ENCODE measurements around the gene ZNF497. TPM values are rescaled to one million over a fixed set of nuclear protein-coding genes. Genes with fewer than 3 reads are reported as not detected.

ZNF497 gene
- polyA plus RNA-seq, 12 donors, result 1.6 to 3.0 (median 1.9) TPM; not detected in 2

- peak; percentile 35 for DNase-seq
Measured at GRCh38 chr19:58317476-58318072, 45.0 kb downstream of the ZNF497 start.

- DNase-seq, result no peak
Measured at GRCh38 chr19:58315580-58315979, 47.0 kb downstream of the ZNF497 start.

- DNase-seq, result no peak
Measured at GRCh38 chr19:58311345-58311865, 51.1 kb downstream of the ZNF497 start.

GRCh38 chr19:58310685-58311084 lies 51.9 kb downstream of the ZNF497 start:
- peak; percentile 7 for DNase-seq

- DNase-seq, result no peak
Measured at GRCh38 chr19:58307736-58308135, 54.8 kb downstream of the ZNF497 start.

- DNase-seq, result no peak
Measured at GRCh38 chr19:58305932-58306323, 56.6 kb downstream of the ZNF497 start.

GRCh38 chr19:58305065-58305931 lies 57.3 kb downstream of the ZNF497 start, which contains the start of gene ERVK3-1:
Gene ERVK3-1 (plus strand): TSS chr19:58305377. CDS start chr19:58312169, 6,792 bp downstream.
- DNase-seq, result peak; percentile 96

GRCh38 chr19:58304748-58305064 lies 57.8 kb downstream of the ZNF497 start:
- no peak for DNase-seq

Other genes with a start within 250 kb of the ZNF497 start
- gene ZNF329, start 212.0 kb downstream of the ZNF497 start, polyA plus RNA-seq (ENCODE audit: insufficient read length in 12 of 12), result 10 to 100 TPM in 11 of 12 donors, not detected in 1; 10.5 to 14.9 (median 13.2) TPM
- gene ZNF274, start 179.7 kb downstream of the ZNF497 start, polyA plus RNA-seq (ENCODE audit: insufficient read length in 12 of 12), result 10 to 100 TPM in 4 of 12 donors, 1 to 10 TPM in 7, not detected in 1; 7.6 to 21.2 (median 9.4) TPM
- 10 to 100 TPM in 11 of 12 donors, not detected in 1; 13.0 to 24.3 (median 16.1) TPM for gene ZNF544, start 133.8 kb downstream of the ZNF497 start, polyA plus RNA-seq (ENCODE audit: insufficient read length in 12 of 12)
- gene ZNF8, start 83.8 kb downstream of the ZNF497 start, polyA plus RNA-seq (ENCODE audit: insufficient read length in 12 of 12), result 1 to 10 TPM in 11 of 12 donors, not detected in 1; 4.0 to 7.0 (median 5.6) TPM
- gene ERVK3-1, start 57.4 kb downstream of the ZNF497 start, polyA plus RNA-seq (ENCODE audit: insufficient read length in 12 of 12), result 10 to 100 TPM in 11 of 12 donors, not detected in 1; 25.9 to 51.7 (median 28.4) TPM
- gene ZSCAN22, start 35.8 kb downstream of the ZNF497 start, polyA plus RNA-seq (ENCODE audit: insufficient read length in 12 of 12), result 1 to 10 TPM in 10 of 12 donors, not detected in 2; 2.6 to 4.0 (median 3.1) TPM
- gene A1BG, start 9.3 kb downstream of the ZNF497 start, polyA plus RNA-seq (ENCODE audit: insufficient read length in 12 of 12), result 1 to 10 TPM in 10 of 12 donors, not detected in 2; 2.3 to 6.0 (median 2.9) TPM
- gene ZNF837, start 18.3 kb upstream of the ZNF497 start, polyA plus RNA-seq (ENCODE audit: insufficient read length in 12 of 12), result 1 to 10 TPM in 8 of 12 donors, under 1 TPM in 3, not detected in 1; 0.65 to 8.8 (median 1.2) TPM
- 1,000 to 10,000 TPM in 9 of 12 donors, 100 to 1,000 TPM in 2, not detected in 1; 942 to 1,724 (median 1,496) TPM for gene RPS5, start 24.5 kb upstream of the ZNF497 start, polyA plus RNA-seq (ENCODE audit: insufficient read length in 12 of 12)
- gene RNF225, start 32.9 kb upstream of the ZNF497 start, polyA plus RNA-seq (ENCODE audit: insufficient read length in 12 of 12), result under 1 TPM in 1 of 12 donors, not detected in 11; 0.57 TPM
- 1 to 10 TPM in 10 of 12 donors, not detected in 2; 4.6 to 7.0 (median 5.9) TPM for gene ZNF584, start 45.9 kb upstream of the ZNF497 start, polyA plus RNA-seq (ENCODE audit: insufficient read length in 12 of 12)
- 1 to 10 TPM in 11 of 12 donors, not detected in 1; 3.4 to 6.5 (median 5.3) TPM for gene ZNF132, start 77.4 kb upstream of the ZNF497 start, polyA plus RNA-seq (ENCODE audit: insufficient read length in 12 of 12)
- 1 to 10 TPM in 10 of 12 donors, not detected in 2; 2.3 to 4.4 (median 3.1) TPM for gene ZNF324B, start 88.9 kb upstream of the ZNF497 start, polyA plus RNA-seq (ENCODE audit: insufficient read length in 12 of 12)
- gene ZNF324, start 104.3 kb upstream of the ZNF497 start, polyA plus RNA-seq (ENCODE audit: insufficient read length in 12 of 12), result 10 to 100 TPM in 1 of 12 donors, 1 to 10 TPM in 10, not detected in 1; 3.8 to 11.7 (median 4.6) TPM
- gene ZNF446, start 113.6 kb upstream of the ZNF497 start, polyA plus RNA-seq (ENCODE audit: insufficient read length in 12 of 12), result 10 to 100 TPM in 1 of 12 donors, 1 to 10 TPM in 10, not detected in 1; 4.8 to 10.4 (median 6.8) TPM
- gene SLC27A5, start 149.2 kb upstream of the ZNF497 start, polyA plus RNA-seq (ENCODE audit: insufficient read length in 12 of 12), result 1 to 10 TPM in 10 of 12 donors, not detected in 2; 2.0 to 4.1 (median 3.8) TPM
- gene ZBTB45, start 157.1 kb upstream of the ZNF497 start, polyA plus RNA-seq (ENCODE audit: insufficient read length in 12 of 12), result 10 to 100 TPM in 2 of 12 donors, 1 to 10 TPM in 9, not detected in 1; 5.3 to 13.3 (median 8.3) TPM
- gene TRIM28, start 181.3 kb upstream of the ZNF497 start, polyA plus RNA-seq (ENCODE audit: insufficient read length in 12 of 12), result 100 to 1,000 TPM in 11 of 12 donors, not detected in 1; 218 to 448 (median 333) TPM
- gene CHMP2A, start 192.4 kb upstream of the ZNF497 start, polyA plus RNA-seq (ENCODE audit: insufficient read length in 12 of 12), result 100 to 1,000 TPM in 1 of 12 donors, 10 to 100 TPM in 10, not detected in 1; 63.8 to 111 (median 69.9) TPM
- gene UBE2M, start 195.9 kb upstream of the ZNF497 start, polyA plus RNA-seq (ENCODE audit: insufficient read length in 12 of 12), result 10 to 100 TPM in 11 of 12 donors, not detected in 1; 49.2 to 72.5 (median 64.6) TPM
- 10 to 100 TPM in 10 of 12 donors, 1 to 10 TPM in 1, not detected in 1; 9.5 to 38.1 (median 13.8) TPM for gene MZF1, start 210.6 kb upstream of the ZNF497 start, polyA plus RNA-seq (ENCODE audit: insufficient read length in 12 of 12)

Data from muscle of arm (tissue), 12 donors.